GM21528 (cell line): ENCODE measurements around the gene CX3CL1.

ENCODE experiments used
- ATAC-seq: cut with Tn5 transposase; IDR thresholded peaks from one replicate; pipeline ENCODE4 v1.9.1; 2021; ENCODE audit warnings: mild to moderate bottlenecking, moderate library complexity; ENCODE audit not compliant: unreplicated experiment, low FRiP score

Gene CX3CL1

DNA sequence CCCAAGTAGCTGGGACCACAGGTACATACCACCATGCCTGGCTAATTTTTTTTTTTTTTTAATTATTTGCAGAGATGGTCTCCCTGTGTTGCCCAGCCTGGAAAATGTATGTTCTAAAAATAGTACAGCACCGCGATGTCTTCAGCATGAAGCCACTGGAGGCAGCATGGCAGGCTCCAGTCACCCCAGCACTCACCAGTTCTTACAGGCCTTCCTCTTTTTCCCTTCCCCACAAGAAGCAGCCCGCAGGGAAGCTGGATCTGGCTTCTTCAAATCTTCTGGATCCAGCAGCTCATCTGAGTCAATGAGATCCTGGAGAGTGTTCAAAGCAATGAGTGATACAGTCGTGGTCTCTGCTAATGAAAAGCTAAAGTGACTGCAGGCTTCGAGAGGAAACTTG lies 58.7 kb downstream of the CX3CL1 start:
- ATAC-seq, result no peak

DNA sequence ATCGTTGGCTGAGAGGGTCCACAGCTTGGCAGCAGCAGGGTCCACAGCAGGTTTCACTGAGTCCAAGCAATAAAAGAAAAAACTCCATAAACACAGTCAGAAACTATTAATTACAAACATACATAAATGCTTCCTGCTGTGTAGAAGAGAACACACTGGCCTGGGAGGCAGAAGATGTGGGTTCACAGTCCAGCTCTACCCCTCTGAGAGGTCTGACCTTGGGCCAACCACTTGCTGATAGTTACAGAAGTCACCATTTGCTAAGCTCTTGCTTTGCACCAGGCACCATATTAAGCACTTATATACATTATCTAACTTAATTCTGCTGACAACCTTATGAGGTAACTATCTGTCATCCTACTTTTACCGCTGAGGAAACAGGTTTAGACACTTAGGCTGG lies 60.2 kb downstream of the CX3CL1 start:
- no peak for ATAC-seq

DNA sequence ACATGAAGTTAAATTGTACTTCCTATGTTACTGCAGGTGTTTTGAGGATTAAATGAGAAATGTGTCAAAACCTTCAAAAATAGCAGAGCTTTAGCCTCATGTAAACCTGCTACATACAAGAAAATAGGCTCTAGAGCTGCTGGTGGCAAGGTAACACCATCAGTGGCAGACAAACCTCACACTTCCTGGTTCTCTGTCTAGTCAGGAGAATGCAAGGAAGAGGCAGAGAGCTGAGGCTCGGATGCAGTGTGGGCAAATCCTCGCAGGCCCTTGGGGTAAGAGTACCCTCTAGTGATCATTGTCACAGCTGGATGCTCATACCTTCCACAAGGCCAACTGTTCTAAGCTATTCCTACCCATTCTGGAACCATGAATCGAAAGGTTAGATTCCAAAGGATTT lies 60.7 kb downstream of the CX3CL1 start:
- no peak for ATAC-seq

DNA sequence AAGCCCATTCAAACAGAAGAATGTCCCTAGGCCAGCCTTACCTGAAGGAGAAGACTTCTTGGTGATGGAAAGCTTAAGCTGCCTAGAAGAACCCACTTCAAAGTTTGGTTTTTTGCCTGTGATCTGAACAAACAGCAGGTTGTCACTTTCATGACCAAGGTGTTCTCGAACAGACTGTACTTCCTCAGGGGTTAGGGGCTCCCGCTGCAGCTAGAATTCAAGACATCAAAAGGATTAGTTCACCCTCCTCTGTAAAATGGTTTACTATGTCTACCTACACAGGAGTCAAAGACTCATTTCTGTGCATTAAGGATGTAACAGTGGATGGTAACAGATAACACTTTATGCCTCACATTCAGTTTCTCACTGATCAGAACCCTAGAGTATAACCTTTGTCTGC lies 61.7 kb downstream of the CX3CL1 start:
- ATAC-seq, result no peak
